ENCODE results near the gene ZNF467. TPM values are rescaled to one million over a fixed set of nuclear protein-coding genes. Genes with fewer than 3 reads are reported as not detected.

Gene ZNF467
- total and polyA plus RNA-seq, 2 of the 8 experiments (the other 6 are each of a cell fraction or from before 2014, with no cell fraction given) = 0.50 to 0.51 TPM

- Histone ChIP-seq H3K23ac (ENCODE audit: insufficient read length) (no peak overlapping the region), H2BK15ac (ENCODE audit: low read length) (no peak overlapping the region; the same call in 1 of the 2 replicates), H3K4ac (replicated peaks; ENCODE audit: insufficient read length, low read depth, low read length) (no peak overlapping the region), H3K79me2 (ENCODE audit: control insufficient read depth in 1 of 2, insufficient read depth in 2 of 2, low read length in 2 of 2) (no peaks in the 10 kb centered on the region), H3K4me3 (ENCODE audit: extremely low read depth in 1 of 4, insufficient read depth in 2 of 4, low read depth in 3 of 4, low read length in 4 of 4) (no peak overlapping the region), H3K4me1 (replicated peaks in 1 of 4; ENCODE audit: control insufficient read depth in 3 of 4, insufficient read depth in 4 of 4, low read length in 3 of 4) (peaks cover 0 to 9% (median 7%) of the 10 kb centered on the region in 4 experiments; a peak in 6 of 7 replicates), H2BK12ac (ENCODE audit: low read depth, low read length) (no peak overlapping the region), H4K8ac (ENCODE audit: extremely low read depth, insufficient read depth, low read length) (no peak overlapping the region), H3K9me3 (ENCODE audit: insufficient read depth in 2 of 2, low read depth in 1 of 2, low read length in 1 of 2) (no peaks in the 10 kb centered on the region), H3K9ac (replicated peaks in 1 of 4; ENCODE audit: extremely low read depth in 1 of 4, low read depth in 3 of 4, low read length in 3 of 4) (no peak overlapping the region), H4K5ac (ENCODE audit: insufficient read length, low read depth, low read length) (no peak overlapping the region), H3K4me2 (ENCODE audit: insufficient read depth in 1 of 2, low read depth in 2 of 2, low read length in 2 of 2) (peak overlapping the region in 1 of 2 experiments; percentile 86; a peak in 1 of 4 replicates), H4K91ac (replicated peaks; ENCODE audit: insufficient read length, low read length) (no peak overlapping the region), H3K27me3 (replicated peaks in 1 of 4; ENCODE audit: control insufficient read depth in 3 of 4, extremely low read depth in 1 of 4, insufficient read depth in 3 of 4, low read length in 3 of 4) (peaks cover 14 to 39% (median 36%) of the 10 kb centered on the region in 4 experiments), H3K79me1 (ENCODE audit: low read depth, low read length) (no peaks in the 10 kb centered on the region), H3K23me2 (ENCODE audit: low read depth, low read length) (peaks cover 14% of the 10 kb centered on the region; the same call in 1 of the 2 replicates), H2BK20ac (ENCODE audit: low read length) (no peak overlapping the region), H2BK120ac (replicated peaks; ENCODE audit: low read depth, low read length) (no peak overlapping the region), H3K36me3 (ENCODE audit: control insufficient read depth in 2 of 4, insufficient read depth in 4 of 4, low read length in 3 of 4) (no peaks in the 10 kb centered on the region), H3K14ac (ENCODE audit: insufficient read length) (no peak overlapping the region), H3K18ac (ENCODE audit: extremely low read depth, low read length) (no peak overlapping the region; the same call in 1 of the 2 replicates), H2BK5ac (ENCODE audit: low read depth, low read length) (no peak overlapping the region), H3K27ac (ENCODE audit: low read depth, low read length) (no peak overlapping the region), H3K56ac (replicated peaks; ENCODE audit: insufficient read length, low read depth, low read length) (no peak overlapping the region), H2AFZ (ENCODE audit: low read length) (no peak overlapping the region), H2AK5ac (ENCODE audit: low read depth, low read length) (no peak overlapping the region), H4K20me1 (replicated peaks in 1 of 2; ENCODE audit: control insufficient read depth in 1 of 2, insufficient read depth in 2 of 2, low read length in 2 of 2) (peaks cover 0 to 5% of the 10 kb centered on the region in 2 experiments)
- TF ChIP-seq CHD1 (IDR thresholded peaks at IDR 0.05; ENCODE audit: low read depth, low read length) (no peak), POU5F1 (IDR thresholded peaks at IDR 0.05; ENCODE audit: low read depth, low read length) (no peak), SP1 (IDR thresholded peaks at IDR 0.05; ENCODE audit: low read depth, low read length) (no peak), KDM1A (IDR thresholded peaks at IDR 0.05; ENCODE audit: borderline replicate concordance, low read length) (no peak), BRCA1 (IDR thresholded peaks at IDR 0.05; ENCODE audit: low read depth, low read length) (no peak), EGR1 (IDR thresholded peaks at IDR 0.05; ENCODE audit: borderline replicate concordance, low read depth, low read length) (no peak), BCL11A (IDR thresholded peaks at IDR 0.05; ENCODE audit: low read depth in 2 of 2, low read length in 2 of 2) (no peak), EP300 (IDR thresholded peaks at IDR 0.05; ENCODE audit: borderline replicate concordance in 1 of 2, low read depth in 2 of 2, low read length in 2 of 2) (no peak), POLR2AphosphoS5 (IDR thresholded peaks at IDR 0.05; ENCODE audit: low read depth, low read length) (no peak), TAF7 (optimal IDR thresholded peaks at IDR 0.05; ENCODE audit: borderline replicate concordance, low read depth, low read length) (no peak), TBP (IDR thresholded peaks at IDR 0.05; ENCODE audit: low read depth, low read length) (no peak)
- DNase-seq (ENCODE audit: low read depth in 1 of 2, low spot score in 2 of 2) (no peak), FAIRE-seq (no peak)
- POLR2A ChIA-PET (ENCODE audit: partially characterized antibody) = interaction anchor here (1.1 to 1.5 kb wide), 2 partner anchors 11 to 33 kb away, joined by 3 read pairs; no protein-coding TSS in a partner anchor
- 79% methylated on average over 5 of the region's 5 CpGs; no CpG with 5 or more reads in 1 of the 2 experiments for WGBS, 2 experiments (ENCODE audit: extremely low coverage in 1 of 2, insufficient coverage in 1 of 2, insufficient read length in 1 of 2, insufficient replicate concordance in 2 of 2, low coverage in 1 of 2, low lambda C conversion rate in 2 of 2, missing lambda C conversion rate in 1 of 2)
- CTCF ChIA-PET (ENCODE audit: partially characterized antibody) = interaction anchor here (0.6 to 12.9 kb wide), 13 partner anchors 9 to 180 kb away, joined by 3 to 115 read pairs (median 4); no protein-coding TSS in a partner anchor
Observed at GRCh38 chr7:149775176-149775556, 1.8 kb upstream of the ZNF467 start.

Measured in H1 (cell line).